GM06990 (cell line): ENCODE measurements around the gene PAPPA.

ENCODE experiments used
- DNase-seq: peaks from one replicate; pipeline ENCODE4 v3.0.0-alpha.2; 2011; ENCODE audit not compliant: insufficient read length; ENCODE audit errors: extremely low read depth
- H3K27me3 ChIP-seq: replicated peaks from 2 replicates; pipeline ENCODE4 v1.6.0; 2011; ENCODE audit warnings: low read length; ENCODE audit not compliant: control insufficient read depth, insufficient read depth
- H3K36me3 ChIP-seq: 2 replicates; pipeline ENCODE4 v1.5.1; 2011; ENCODE audit warnings: low read length; ENCODE audit not compliant: control insufficient read depth, insufficient read depth
- H3K4me3 ChIP-seq: replicated peaks from 2 replicates; pipeline ENCODE4 v1.5.1; 2011; ENCODE audit warnings: low read depth, mild to moderate bottlenecking, control low read depth, low read length
- TF ChIP-seq, protein P1 (sequence below): IDR thresholded peaks from 2 replicates; pipeline ENCODE4 v1.5.1; 2011; ENCODE audit warnings: low read length, control low read depth, mild to moderate bottlenecking, inconsistent platforms; ENCODE audit not compliant: insufficient read depth, poor library complexity, severe bottlenecking

Gene PAPPA

GRCh38 chr9:116382053-116382452 lies 228.5 kb downstream of the PAPPA start:
- H3K4me3 ChIP-seq = no peak overlapping the region
- no peaks in the 10 kb centered on the region for H3K27me3 ChIP-seq
- TF ChIP-seq, protein P1, sequence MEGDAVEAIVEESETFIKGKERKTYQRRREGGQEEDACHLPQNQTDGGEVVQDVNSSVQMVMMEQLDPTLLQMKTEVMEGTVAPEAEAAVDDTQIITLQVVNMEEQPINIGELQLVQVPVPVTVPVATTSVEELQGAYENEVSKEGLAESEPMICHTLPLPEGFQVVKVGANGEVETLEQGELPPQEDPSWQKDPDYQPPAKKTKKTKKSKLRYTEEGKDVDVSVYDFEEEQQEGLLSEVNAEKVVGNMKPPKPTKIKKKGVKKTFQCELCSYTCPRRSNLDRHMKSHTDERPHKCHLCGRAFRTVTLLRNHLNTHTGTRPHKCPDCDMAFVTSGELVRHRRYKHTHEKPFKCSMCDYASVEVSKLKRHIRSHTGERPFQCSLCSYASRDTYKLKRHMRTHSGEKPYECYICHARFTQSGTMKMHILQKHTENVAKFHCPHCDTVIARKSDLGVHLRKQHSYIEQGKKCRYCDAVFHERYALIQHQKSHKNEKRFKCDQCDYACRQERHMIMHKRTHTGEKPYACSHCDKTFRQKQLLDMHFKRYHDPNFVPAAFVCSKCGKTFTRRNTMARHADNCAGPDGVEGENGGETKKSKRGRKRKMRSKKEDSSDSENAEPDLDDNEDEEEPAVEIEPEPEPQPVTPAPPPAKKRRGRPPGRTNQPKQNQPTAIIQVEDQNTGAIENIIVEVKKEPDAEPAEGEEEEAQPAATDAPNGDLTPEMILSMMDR = no peak
- DNase-seq = no peak
- no peaks in the 10 kb centered on the region for H3K36me3 ChIP-seq

- Histone ChIP-seq H3K36me3 (no peaks in the 10 kb centered on the region), H3K27me3 (no peaks in the 10 kb centered on the region), H3K4me3 (no peak overlapping the region)
- no peak for DNase-seq
- TF ChIP-seq, protein P1 = no peak
Measured at GRCh38 chr9:116383133-116383532, 229.5 kb downstream of the PAPPA start.

- Histone ChIP-seq H3K4me3 (no peak overlapping the region), H3K36me3 (no peaks in the 10 kb centered on the region), H3K27me3 (no peaks in the 10 kb centered on the region)
- DNase-seq = no peak
- TF ChIP-seq, protein P1 = no peak
Measured at GRCh38 chr9:116383936-116384335, 230.3 kb downstream of the PAPPA start.

GRCh38 chr9:116387934-116388698 lies 234.5 kb downstream of the PAPPA start:
- H3K4me3 ChIP-seq = no peak overlapping the region
- TF ChIP-seq, protein P1 = no peak
- no peak for DNase-seq
- H3K36me3 ChIP-seq = no peaks in the 10 kb centered on the region
- H3K27me3 ChIP-seq = no peaks in the 10 kb centered on the region

GRCh38 chr9:116389541-116390302 lies 236.1 kb downstream of the PAPPA start:
- TF ChIP-seq, protein P1 = no peak
- H3K4me3 ChIP-seq = no peak overlapping the region
- no peaks in the 10 kb centered on the region for H3K27me3 ChIP-seq
- DNase-seq = no peak
- no peaks in the 10 kb centered on the region for H3K36me3 ChIP-seq
